Prostate gland (tissue), 2 donors: ENCODE results near the gene JPH4.

Experiments
- POLR2A ChIP-seq: fragments of 450-650 bp; IDR thresholded peaks from one replicate; pipeline ENCODE4 v1.6.1; 2016; ENCODE audit warnings: antibody characterized with exemption, mild to moderate bottlenecking
- POLR2AphosphoS5 ChIP-seq: sonication (generic); formaldehyde crosslinking; IDR thresholded peaks from one replicate; pipeline ENCODE4 v1.6.1; 2017; ENCODE audit warnings: antibody characterized with exemption
- TF ChIP-seq, protein P1 (sequence below), 4 experiments: fragments of 200-600 bp in 2 of 4; fragments of 450-650 bp in 2 of 4; sonication (generic) in 2 of 4; IDR thresholded peaks; 1 replicate in 3 of 4; 2 replicates in 1 of 4; pipeline ENCODE4 v1.5.1; 2016 to 2019; ENCODE audit warnings: antibody characterized with exemption in 4 of 4, mild to moderate bottlenecking in 2 of 4, moderate library complexity in 2 of 4

DNA sequence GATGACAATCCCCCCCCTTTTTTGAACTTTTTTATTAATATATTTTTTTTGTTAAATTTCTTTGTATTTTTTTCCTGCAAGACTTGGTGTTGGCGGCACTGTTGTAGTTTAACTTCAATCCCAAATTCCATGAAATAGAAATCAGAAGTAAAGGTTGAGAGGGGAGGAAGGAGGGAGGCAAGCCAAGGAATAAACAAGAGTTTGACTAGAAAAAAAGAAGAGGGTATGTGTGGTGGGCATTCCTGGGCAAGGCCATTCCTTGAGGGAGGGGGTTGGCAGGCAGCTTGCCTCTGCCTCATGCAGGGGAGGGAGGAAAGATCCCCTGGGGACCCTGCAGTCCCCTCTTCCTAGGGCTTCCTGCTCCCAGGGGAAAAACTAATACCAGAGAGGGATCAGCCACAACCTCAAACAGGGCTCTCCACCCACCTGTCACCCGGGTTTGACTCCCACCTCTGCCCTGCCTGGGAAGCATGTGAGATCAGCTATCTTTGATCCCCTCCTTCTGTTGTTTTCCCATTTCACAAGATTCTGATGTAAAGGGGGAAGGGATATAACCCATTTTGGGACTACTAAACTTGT is 10.5 kb downstream of the JPH4 start:
- no peak for TF ChIP-seq POLR2A
- TF ChIP-seq, protein P1, sequence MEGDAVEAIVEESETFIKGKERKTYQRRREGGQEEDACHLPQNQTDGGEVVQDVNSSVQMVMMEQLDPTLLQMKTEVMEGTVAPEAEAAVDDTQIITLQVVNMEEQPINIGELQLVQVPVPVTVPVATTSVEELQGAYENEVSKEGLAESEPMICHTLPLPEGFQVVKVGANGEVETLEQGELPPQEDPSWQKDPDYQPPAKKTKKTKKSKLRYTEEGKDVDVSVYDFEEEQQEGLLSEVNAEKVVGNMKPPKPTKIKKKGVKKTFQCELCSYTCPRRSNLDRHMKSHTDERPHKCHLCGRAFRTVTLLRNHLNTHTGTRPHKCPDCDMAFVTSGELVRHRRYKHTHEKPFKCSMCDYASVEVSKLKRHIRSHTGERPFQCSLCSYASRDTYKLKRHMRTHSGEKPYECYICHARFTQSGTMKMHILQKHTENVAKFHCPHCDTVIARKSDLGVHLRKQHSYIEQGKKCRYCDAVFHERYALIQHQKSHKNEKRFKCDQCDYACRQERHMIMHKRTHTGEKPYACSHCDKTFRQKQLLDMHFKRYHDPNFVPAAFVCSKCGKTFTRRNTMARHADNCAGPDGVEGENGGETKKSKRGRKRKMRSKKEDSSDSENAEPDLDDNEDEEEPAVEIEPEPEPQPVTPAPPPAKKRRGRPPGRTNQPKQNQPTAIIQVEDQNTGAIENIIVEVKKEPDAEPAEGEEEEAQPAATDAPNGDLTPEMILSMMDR (IDR thresholded peaks at IDR 0.05): no peak
- no peak for TF ChIP-seq POLR2AphosphoS5
